GM12878 (cell line): Measurements from ENCODE around the gene PPM1J. TPM values are rescaled to one million over a fixed set of nuclear protein-coding genes. Genes with fewer than 3 reads are reported as not detected.
A peak's percentile ranks its signal among the peaks of the same experiment; 100 is the strongest.

Experiments
- BCLAF1 ChIP-seq: fragments of 450-650 bp; IDR thresholded peaks from 2 replicates; pipeline ENCODE4 v1.6.1; 2017; ENCODE audit warnings: antibody characterized with exemption, mild to moderate bottlenecking, moderate library complexity
- CBX5 ChIP-seq: sonication (generic); IDR thresholded peaks from 2 replicates; pipeline ENCODE4 v1.6.1; 2016; ENCODE audit warnings: low read depth, moderate library complexity, mild to moderate bottlenecking, inconsistent platforms
- CREB1 ChIP-seq: IDR thresholded peaks from 2 replicates; pipeline ENCODE4 v1.6.1; 2012; ENCODE audit warnings: low read depth, mild to moderate bottlenecking, inconsistent platforms
- CUX1 ChIP-seq: IDR thresholded peaks from 2 replicates; pipeline ENCODE4 v1.6.1; 2012; ENCODE audit warnings: improper control_type of control experiment, low read depth, low read length; ENCODE audit not compliant: insufficient replicate concordance
- EGR1 ChIP-seq, 2 experiments: IDR thresholded peaks; 1 replicate in 1 of 2; 2 replicates in 1 of 2; pipeline ENCODE4 v1.6.1; 2011 to 2012; ENCODE audit warnings: low read depth in 2 of 2, low read length in 2 of 2, borderline replicate concordance in 1 of 2, mild to moderate bottlenecking in 1 of 2, moderate library complexity in 1 of 2
- ESRRA ChIP-seq: IDR thresholded peaks from 2 replicates; pipeline ENCODE4 v1.6.1; 2012; ENCODE audit warnings: mild to moderate bottlenecking, low read length, improper control_type of control experiment
- IRF4 ChIP-seq: IDR thresholded peaks from 2 replicates; pipeline ENCODE4 v1.6.1; 2011; ENCODE audit warnings: low read depth, low read length
- LARP7 ChIP-seq: fragments of 450-650 bp; IDR thresholded peaks from 2 replicates; pipeline ENCODE4 v1.6.1; 2017; ENCODE audit warnings: mild to moderate bottlenecking
- MYC ChIP-seq: IDR thresholded peaks from 2 replicates; pipeline ENCODE4 v1.6.1; 2011; ENCODE audit warnings: mild to moderate bottlenecking, low read length, moderate library complexity, inconsistent platforms; ENCODE audit not compliant: insufficient read depth, insufficient replicate concordance, insufficient read length, severe bottlenecking
- NBN ChIP-seq: fragments of 450-650 bp; IDR thresholded peaks from 2 replicates; pipeline ENCODE4 v1.6.1; 2016
- NR2C2 ChIP-seq: IDR thresholded peaks from 2 replicates; pipeline ENCODE4 v1.6.1; 2011; ENCODE audit warnings: borderline replicate concordance, low read depth; ENCODE audit not compliant: control insufficient read depth, insufficient read length
- NR2F1 ChIP-seq: fragments of 450-650 bp; conservative IDR thresholded peaks from 2 replicates; pipeline ENCODE4 v1.6.1; 2017; ENCODE audit warnings: mild to moderate bottlenecking
- RB1 ChIP-seq: fragments of 450-650 bp; formaldehyde crosslinking; IDR thresholded peaks from 2 replicates; pipeline ENCODE4 v1.6.1; 2017; ENCODE audit warnings: mild to moderate bottlenecking, borderline replicate concordance
- RFX5 ChIP-seq: IDR thresholded peaks from 2 replicates; pipeline ENCODE4 v1.6.1; 2011; ENCODE audit warnings: low read depth, low read length, improper control_type of control experiment
- SP1 ChIP-seq: IDR thresholded peaks from one replicate; pipeline ENCODE4 v1.6.1; 2011; ENCODE audit warnings: low read depth, low read length
- YY1 ChIP-seq: IDR thresholded peaks from 2 replicates; pipeline ENCODE4 v1.6.1; 2011; ENCODE audit warnings: low read depth, mild to moderate bottlenecking, low read length
- ZBTB40 ChIP-seq: fragments of 450-650 bp; IDR thresholded peaks from 2 replicates; pipeline ENCODE4 v1.6.1; 2016; ENCODE audit warnings: mild to moderate bottlenecking, moderate library complexity, borderline replicate concordance
- ZNF24 ChIP-seq: fragments of 450-650 bp; IDR thresholded peaks from 2 replicates; pipeline ENCODE4 v1.6.1; 2017; ENCODE audit warnings: antibody characterized with exemption, mild to moderate bottlenecking
- ZNF622 ChIP-seq: fragments of 450-650 bp; IDR thresholded peaks from 2 replicates; pipeline ENCODE4 v1.6.1; 2017; ENCODE audit warnings: mild to moderate bottlenecking, inconsistent platforms
- polyA plus RNA-seq, 11 experiments: library from polyadenylated mRNA; depleted of rRNA in 4 of 11; unstranded in 6 of 11; stranded (reverse) in 5 of 11; fragments of >200 nt; fragmentation: Nextera tagmentation in 4 of 11; fragmentation: Illumina TruSeq in 1 of 11; extraction: Ambion mirVana in 4 of 11; extraction: Trizol in 1 of 11; gene quantifications; 1 replicate in 1 of 11; 2 replicates in 10 of 11; pipeline versions ENCODE4 v1.2.1 to v1.2.3, GENCODE V29; 2011 to 2016; ENCODE audit warnings: inconsistent platforms in 2 of 11, missing spikeins in 2 of 11, low read depth in 1 of 11
- total RNA-seq, 4 experiments: library from RNA; depleted of rRNA in 3 of 4; stranded (reverse); fragments of >200 nt in 3 of 4; fragmentation: Illumina TruSeq in 1 of 4; extraction: Trizol in 1 of 4; gene quantifications; 2 replicates each; pipeline versions ENCODE4 v1.2.1 to v1.2.3, GENCODE V29; 2013 to 2021

PPM1J gene
- total and polyA plus RNA-seq, 10 of the 15 experiments (the other 5 are each of a cell fraction or from before 2014, with no cell fraction given), result 0.07 to 1.8 (median 0.59) TPM; not detected in 1

- TF ChIP-seq CBX5, result no peak
- TF ChIP-seq ZNF622, result no peak
- TF ChIP-seq SP1, result peak; percentile 26
- no peak for TF ChIP-seq NR2C2
- no peak for TF ChIP-seq CUX1
- no peak for TF ChIP-seq RFX5
- 0 out of 2 replicates have a peak, but pooled peaks have one; percentile 33 for TF ChIP-seq LARP7
- peak; percentile 76; the same call in 1 of the 2 replicates for TF ChIP-seq NR2F1
- TF ChIP-seq ZBTB40, result no peak
- TF ChIP-seq IRF4, result peak; percentile 61; the same call in 1 of the 2 replicates
- no peak for TF ChIP-seq EGR1 (IDR thresholded peaks at IDR 0.05; ENCODE audit: borderline replicate concordance in 1 of 2, low read depth in 2 of 2, low read length in 2 of 2)
- no peak for TF ChIP-seq NBN
- peak; percentile 61; the same call in 1 of the 2 replicates for TF ChIP-seq YY1
- no peak for TF ChIP-seq ESRRA
- no peak for TF ChIP-seq BCLAF1
- no peak for TF ChIP-seq CREB1
- no peak for TF ChIP-seq ZNF24
- 0 out of 2 replicates have a peak, but pooled peaks have one; percentile 69 for TF ChIP-seq RB1
- TF ChIP-seq MYC, result no peak
Measured at GRCh38 chr1:112716133-112716720, 1.1 kb upstream of the PPM1J start (continued).
